GM21367 (cell line): ENCODE results near the gene DNAH14.

ENCODE experiments used
- ATAC-seq: cut with Tn5 transposase; IDR thresholded peaks from one replicate; pipeline ENCODE4 v1.9.1; 2021; ENCODE audit not compliant: unreplicated experiment

Gene DNAH14

DNA sequence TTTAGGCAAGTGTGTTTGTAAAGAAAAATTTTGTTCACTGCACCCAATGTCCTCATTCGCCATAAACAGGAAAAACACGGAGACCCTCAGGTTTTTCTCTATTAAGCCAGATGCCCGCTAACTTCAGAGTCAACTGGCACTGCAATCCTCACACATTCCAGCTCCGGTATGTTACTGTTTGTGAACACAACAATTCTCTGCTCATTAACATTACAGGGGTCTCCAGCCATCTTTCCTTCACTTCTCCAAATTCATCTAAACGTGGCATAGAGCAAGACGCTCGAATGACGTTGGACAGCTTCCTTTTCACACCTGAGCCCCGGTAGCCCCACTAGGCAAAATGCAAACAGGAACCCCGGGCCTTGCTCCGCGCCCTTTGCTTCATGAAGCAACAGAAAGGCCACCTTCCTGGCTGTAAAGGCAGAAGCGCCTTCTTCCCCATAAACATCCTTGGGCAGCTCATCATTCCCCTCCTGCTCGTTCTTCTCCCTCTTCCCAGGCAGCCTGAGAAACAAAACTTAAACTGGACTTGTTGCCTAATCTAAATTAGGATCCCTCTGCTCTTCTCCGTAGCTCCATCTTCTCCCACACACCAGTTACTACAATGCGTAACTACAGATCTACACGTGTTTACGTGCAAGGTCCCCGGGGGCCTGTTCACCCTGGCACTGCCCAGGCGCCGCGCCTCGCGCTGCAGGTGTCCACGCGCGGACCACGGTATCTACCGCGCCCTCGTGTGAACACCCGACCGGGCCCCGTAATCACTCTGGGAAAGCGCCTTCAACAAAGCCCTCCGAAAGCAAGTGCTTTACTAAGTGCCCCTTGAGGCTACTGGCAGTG is 497.1 kb downstream of the DNAH14 start:
- ATAC-seq: no peak

DNA sequence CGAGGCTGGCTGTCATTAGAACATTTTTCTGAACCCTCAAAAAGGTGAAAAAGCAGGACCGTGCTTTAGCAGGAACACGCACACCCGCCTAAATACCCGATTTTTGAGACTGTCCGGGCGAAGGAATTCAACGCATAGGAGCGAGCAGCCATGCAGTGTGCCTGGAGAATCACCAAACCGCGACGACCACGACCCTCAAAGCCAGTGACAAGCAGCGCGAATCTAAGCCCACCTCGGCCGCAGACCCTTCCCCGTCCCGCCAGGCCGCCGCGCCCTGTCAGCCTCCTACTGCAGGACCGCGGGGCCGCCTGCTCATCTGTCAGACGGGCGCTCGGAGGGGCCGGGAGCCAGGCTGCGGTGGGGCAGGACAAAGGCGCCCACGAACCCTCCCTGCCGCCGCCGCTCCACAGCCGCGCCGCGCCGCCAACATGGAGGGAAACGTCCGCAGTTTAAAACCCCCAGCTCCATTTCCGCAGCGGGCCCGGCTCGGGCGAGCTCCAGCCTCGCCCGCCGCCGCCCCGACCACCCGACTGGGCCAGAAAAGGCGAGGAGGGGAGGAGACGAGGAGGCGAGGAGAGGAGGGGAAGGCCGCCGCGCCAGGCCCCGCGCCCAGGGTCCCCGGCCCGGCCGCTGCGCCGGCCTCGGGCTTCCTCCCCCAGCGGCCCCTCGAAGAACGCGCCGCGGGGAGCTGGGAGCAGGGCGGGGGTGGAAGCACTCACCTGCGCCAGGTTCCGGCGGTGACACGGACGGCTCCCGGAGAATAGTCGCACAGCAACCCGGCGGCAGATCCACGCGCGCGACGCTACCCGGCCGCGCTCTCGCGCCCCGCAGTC is 498.0 kb downstream of the DNAH14 start, which contains the start of gene LBR:
LBR (minus strand) TSS at position 804 of the 833 bp plus-strand sequence. CDS start 3,963 bp downstream, outside the sequence.
- ATAC-seq: peak; percentile 3

DNA sequence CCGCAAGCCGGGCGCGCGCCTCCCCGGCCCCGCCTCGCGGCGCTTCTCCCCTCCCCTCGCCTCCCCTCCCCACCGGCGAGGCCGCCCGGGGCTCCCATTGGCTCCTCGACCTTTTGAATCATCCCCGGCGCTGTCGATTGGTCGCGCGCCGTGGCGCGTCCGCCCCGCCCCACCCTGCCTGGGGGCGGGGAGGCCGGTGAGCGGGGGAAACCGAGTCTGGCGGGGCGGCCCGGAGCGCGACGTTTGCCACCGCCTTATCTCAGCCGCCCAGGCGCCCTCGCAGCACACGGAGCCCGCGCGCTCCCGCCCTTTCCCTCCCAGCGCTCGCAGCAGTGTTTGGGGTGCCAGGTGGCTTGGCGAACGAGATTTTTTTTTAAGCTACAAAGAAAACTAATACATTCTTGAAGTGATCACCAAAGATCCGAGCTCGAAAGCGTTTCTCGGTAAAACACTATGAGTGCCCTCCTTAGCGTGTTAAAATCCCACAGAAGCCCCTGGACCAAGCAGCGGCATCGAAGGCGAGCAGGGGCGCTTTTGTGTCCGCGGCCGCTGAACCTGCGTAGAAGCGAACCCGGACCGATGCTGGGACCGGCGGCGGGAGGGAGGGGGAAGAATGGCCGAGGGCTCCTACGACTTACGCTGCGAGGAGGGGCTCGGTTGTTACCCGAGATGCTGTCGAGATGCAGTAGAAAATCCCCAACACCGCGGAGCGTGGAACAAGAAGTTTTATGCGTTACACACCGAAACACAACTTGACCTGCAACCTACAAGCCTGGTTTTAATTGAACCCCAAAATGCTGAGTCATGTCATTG is 498.8 kb downstream of the DNAH14 start:
- peak; percentile 90 for ATAC-seq

DNA sequence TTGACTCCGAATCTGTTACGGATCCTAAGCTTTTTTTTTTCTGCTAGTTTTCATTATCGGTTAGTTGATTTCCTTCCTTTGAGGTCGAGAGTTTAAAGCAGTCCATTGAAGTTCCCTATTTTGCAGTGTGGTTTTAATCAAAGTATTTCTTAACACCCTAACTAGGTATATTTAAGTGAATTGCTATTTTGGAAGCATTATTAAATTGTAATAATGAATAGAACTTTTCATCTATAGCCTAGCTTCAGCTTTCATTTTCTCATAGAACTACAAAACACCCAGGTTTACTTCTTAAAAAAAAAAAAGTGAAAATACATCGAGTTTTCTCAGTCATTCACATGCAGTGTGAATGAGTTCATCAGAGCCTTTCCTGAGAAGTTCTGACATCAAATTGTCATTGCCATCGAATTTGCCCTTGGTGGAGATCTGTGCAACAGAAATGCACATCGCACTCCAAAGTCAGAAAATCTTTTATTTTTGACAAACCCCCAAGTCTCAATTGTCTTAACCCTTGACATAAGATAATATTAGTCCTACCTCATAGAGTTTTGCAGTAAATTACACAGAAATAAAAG is 499.5 kb downstream of the DNAH14 start:
- no peak for ATAC-seq

DNA sequence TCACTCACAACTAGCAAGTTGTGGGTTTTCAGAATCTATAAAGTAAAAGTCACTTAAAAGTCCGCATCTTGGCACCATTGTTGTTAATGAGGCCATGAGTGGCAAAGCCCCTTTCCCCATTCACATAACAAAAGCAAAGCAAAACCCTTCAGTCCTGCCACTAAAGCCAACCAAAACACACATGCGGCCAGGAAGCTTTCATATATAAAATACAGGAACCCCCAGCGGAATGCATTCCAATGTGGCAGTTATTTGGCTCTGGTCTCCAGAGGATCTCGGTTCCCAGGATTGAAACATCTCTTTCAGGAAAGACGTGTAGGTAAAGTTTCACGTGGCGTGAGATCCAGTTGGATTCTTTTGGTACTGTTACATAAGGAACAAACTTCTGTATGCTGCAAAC is 500.8 kb downstream of the DNAH14 start:
- ATAC-seq: no peak

DNA sequence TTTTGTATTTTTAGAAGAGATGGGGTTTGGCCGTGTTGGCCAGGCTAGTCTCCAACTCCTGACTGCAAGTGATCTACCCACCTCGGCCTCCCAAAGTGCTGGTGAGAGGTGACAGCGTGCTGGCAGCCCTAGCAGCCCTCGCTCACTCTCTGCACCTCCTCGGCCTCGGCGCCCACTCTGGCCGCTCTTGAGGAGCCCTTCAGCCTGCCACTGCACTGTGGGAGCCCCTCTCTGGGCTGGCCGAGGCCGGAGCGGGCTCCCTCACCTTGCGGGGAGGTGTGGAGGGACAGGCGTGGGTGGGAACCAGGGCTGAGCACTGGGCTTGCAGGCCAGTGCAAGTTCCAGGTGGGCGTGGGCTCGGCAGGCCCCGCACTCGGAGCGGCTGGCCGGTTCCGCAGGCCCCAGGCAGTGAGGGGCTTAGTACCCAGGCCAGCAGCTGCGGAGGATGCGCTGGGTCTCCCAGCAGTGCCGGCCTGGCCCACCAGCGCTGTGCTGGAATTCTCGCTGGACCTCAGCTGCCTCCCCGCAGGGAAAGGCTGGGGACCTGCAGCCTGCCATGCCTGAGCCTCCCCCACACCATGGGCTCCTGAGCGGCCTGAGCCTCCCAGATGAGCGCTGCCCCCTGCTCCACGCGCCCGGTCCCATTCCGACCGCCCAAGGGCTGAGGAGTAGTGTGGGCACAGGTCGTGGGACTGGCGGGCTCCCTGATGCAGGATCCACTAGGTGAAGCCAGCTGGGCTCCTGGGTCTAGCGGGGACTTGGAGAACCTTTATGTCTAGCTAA is 501.8 kb downstream of the DNAH14 start:
- no peak for ATAC-seq

DNA sequence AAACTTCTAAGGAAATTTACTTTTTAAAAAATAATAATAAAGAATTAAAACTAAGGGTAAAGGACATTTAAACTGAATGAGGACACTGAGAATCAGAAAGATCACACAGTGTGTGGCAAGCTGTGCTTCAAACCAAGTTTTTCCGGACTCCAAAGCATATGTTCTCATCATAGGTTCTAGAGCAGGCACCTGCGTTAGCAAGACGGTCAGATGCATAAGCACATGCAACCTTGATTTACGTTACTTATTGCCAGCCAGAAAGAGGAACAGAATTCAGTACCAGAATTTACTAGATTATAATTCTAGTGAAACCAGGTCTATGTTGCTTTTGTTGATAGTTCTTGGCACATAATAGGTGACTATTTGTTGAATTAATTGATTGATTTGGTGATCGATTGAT is 504.6 kb downstream of the DNAH14 start:
- no peak for ATAC-seq

DNA sequence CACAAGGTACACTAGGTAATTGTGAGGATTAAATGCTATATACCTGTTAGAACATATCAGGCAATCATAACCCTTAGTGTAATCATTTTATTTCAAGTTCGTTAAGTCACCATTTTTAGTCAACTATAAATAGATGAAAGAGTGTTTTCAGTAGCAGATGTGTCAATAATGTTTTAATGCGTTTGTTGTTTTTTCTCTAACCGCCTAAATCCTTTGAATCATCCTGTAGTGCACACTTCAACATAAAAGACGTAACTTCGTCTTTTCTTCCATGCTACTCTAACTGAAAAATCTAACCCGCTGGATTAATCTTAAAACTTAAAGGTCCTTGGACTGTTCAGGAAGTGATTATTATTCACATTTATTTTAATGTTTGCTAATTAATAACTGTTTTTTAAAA is 505.6 kb downstream of the DNAH14 start:
- ATAC-seq: no peak

DNA sequence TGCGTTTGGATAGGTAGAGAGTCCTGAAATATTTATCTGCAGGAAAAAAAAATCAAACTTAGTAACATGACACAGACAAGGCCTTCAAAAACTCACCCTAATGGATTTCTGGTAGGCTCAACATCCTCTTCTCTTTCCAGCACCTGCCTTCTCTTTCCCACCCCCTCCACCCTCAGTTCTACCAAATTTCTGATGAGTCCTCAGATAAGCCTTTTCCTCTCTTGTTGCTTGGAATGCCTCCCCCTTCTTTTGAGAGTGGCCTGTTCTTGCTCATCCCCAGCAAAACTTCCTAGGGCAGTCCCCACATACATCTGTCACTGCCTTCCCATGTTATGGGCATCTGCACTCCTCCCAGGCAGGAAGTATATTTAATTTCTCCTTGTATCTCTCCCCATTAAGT is 506.0 kb downstream of the DNAH14 start:
- peak; percentile 22 for ATAC-seq

DNA sequence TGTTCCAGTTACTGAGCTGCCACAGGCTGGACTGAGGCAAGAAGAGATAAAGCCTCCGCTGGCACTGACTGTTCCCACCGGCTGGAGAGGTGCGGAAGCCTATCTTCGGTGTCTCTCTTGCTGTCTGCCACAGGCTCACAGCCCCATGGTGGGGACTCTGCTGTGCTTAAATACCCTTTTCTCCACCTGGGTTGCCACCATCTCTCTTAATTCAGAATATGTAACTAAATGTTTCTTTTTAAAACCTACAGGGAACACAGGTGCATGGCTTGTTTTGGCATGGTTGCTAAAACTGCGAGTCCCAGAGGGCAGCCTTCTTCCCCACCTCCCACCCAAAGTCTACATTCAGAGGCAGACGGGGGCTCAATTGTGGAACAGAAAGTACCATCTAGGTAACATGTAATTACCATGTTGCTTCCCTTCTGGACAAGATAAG is 506.5 kb downstream of the DNAH14 start:
- ATAC-seq: peak; percentile 50

DNA sequence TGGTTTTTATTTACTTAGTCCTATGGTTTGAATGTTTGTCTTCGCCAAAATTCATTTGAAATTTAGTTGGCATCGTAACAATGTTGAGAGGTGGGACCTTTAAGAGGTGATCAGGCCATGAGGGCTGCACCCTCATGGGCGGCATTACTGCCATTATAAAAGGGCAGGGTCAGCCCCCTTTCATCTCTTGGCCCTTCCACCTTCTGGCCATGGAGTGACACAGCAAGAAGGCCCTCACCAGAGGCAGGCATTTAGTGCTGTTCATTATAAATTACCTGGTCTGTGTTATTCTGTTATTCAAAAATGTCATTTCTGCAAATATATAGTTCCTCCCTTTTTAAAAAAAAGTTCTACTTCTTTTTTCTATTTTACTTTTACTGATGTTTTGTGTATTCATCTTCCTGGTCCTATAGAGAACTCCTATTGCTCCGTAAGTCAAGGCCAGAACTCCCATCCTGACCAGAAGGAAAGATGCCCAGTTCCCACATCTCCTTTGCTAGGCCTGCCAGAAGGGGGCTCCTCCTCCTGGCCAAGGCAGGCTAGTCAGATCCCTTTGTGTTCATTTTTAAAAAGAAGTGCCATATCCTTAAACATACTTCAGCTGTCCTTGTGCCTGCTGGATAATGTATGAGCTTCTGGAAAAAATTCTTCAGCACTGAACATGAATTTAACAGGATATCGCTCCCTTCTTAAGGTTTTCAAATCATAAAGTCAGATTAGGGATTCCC is 508.4 kb downstream of the DNAH14 start:
- ATAC-seq: no peak

DNA sequence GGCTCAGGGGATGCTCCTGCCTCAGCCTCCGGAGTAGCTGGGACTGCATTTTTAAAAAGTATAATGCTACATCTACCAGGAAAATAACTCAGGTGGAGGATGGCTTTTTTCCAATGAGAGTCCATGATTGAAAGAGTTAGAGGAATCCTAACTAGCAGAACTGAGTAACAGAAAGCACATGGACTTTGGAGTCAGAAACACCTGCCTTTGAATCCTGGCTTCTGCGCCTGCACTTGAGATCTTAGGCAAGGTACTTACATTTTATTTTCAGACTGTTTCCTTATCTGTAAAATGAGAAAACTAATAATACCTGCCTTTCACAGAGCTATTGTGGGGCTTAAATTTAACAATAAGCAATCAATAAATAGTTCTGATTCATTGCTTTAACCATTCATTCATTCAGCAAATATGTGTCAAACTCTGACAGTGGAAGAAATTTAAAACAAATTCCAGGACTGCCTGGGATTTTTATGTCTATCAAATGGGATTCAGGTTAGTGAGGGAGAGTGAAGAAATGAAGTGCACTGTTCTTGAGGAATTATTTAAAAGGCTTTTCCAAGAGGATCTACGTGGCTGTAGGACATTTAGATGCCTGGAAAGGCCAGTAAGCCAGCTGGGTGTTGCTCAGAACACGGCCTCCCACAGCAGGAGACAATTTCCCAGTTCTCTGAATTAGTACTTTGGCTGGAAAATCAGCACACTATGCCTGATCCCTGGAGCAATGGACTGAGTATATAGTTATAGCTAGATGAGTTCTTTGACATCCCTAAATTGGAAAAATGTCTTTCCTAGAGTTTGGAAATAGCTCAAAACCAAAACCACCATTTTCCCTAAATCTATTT is 511.1 kb downstream of the DNAH14 start:
- ATAC-seq: no peak

DNA sequence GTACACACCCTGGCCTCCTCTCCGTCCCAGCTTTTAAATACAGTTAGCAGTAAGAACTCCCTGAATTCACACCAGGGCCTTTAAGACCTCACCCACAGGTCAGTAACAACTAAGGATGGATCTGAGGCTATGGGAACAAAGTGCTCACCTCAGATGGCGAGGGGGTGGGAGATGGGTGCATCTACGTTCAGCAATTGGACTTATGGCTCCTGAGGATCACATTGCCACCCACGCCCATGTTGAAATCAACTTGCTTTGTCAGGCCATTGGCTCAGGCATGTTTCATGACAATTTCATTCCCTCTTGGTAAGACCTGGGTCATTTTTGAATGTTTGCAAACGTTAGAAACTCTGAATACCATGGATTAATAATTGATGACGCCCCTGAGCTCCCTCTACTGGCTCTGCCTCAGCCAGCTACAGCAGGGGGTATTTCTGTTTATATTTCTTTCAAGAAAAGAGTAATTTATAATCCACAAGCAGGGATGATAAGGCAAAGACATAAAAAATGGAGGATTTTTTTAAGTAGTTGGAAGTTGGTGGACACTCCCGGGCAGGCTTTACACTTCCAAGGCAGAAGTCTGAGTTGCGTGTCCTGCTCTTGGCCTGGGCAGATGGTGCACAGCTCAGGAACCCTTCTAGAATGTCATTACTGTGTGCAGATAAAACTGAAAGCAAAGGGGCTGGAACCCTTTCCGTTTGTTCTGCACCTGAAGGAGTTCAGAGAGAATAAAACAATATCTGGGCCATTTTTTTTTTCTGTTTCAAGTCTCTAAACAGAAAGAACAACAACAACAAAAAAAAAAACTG is 512.0 kb downstream of the DNAH14 start:
- peak; percentile 28 for ATAC-seq

DNA sequence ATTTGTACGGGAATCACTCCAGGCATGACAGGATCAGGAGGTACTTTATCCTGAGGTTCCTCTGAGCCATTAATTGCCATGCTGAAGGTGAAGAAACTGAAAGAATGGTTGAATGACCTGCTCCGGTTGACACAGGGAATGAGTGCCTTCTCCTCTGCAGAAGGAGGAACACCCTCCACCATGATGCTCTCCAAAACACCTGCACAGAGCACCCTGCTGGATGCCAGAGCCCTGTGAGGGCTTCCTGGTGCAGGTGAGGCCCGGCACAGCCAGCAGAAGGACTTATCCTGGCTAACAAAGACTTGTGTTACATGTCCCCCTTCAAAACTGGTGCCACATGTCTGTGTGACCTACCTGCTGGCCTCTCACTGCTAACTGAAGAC is 512.6 kb downstream of the DNAH14 start:
- ATAC-seq: no peak

DNA sequence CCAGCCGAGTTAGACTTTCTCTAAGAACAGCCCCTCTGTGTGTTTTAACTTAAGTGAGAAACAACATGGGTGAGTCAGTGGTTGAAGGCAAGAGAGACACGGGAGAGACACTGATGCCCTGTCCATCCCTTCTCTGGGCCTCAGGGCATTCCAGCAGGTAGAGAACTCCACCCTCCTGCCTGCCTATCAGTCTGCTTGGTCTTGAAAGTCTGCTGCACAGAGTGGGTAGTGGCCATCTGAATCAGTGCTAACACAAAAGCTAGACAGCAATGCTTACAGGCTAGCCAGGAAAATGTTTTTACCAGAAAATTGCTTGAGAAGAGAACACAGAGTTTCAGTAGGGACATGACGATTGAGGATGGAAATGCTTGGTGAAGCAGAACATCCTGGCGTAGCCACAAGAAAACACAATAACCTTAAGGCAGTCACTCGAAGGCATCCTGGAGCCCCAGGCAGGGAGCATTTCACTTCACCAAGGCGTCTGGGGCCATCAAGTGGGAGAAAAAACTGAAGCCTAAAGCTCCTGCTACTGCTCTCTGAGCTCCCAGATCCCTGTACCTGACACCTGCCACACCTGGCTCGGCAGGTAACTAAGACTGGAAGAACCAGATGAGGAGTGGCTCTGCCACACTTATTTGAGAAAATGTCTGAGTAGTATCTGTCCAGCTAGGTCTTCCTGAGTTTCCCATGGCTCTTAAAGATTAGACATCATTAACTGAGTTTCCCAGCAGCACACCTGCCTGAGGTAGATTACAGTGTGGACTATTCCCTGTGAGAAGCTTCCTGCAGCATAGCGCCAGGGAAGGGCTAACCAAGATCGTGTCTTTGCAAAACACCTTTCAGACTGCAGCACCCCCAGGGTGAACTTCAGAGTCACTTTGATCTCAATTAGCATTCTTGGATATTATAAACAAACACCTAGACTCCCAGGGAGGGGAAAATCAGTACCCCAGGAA is 516.4 kb downstream of the DNAH14 start:
- ATAC-seq: no peak

DNA sequence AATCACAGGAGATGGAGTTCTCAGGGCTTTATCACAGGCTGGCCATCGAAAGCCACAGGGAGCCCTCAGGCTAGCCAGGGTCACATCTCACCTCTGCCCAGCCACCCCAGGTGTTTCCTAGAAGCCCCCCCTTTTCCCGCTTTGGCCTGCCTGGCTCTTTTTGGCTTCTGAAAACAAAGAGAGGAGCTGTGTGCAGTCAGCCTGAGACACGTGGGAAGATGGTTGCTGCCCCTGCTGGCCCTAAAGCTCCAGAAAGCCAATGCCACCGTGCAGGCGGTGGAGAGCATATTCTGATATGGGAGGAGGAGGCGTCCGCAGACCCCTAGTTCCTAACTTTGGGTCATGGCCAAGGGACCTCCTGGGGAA is 517.1 kb downstream of the DNAH14 start:
- ATAC-seq: no peak
